GM18858 (cell line): ENCODE results near the gene EIF1.
A peak's percentile ranks its signal among the peaks of the same experiment; 100 is the strongest.
"Not testable (repeated sequence)": the region's sequence is repeated elsewhere in the genome, so short reads cannot be mapped to it uniquely, and the experiment has no call there.

Source experiments
- ATAC-seq: cut with Tn5 transposase; IDR thresholded peaks from one replicate; pipeline ENCODE4 v1.9.1; 2021; ENCODE audit not compliant: unreplicated experiment

The EIF1 gene

GRCh38 chr17:41678411-41678906, 10.2 kb upstream of the EIF1 start:
- ATAC-seq, result peak; percentile 8

- ATAC-seq, result peak; percentile 37
Measured at GRCh38 chr17:41678907-41679739, 9.6 kb upstream of the EIF1 start.

- no peak for ATAC-seq
Measured at GRCh38 chr17:41679740-41680425, 8.8 kb upstream of the EIF1 start.

- no peak for ATAC-seq
Measured at GRCh38 chr17:41680426-41681040, 8.2 kb upstream of the EIF1 start.

GRCh38 chr17:41681776-41682175, 6.9 kb upstream of the EIF1 start:
- no peak for ATAC-seq

- no peak for ATAC-seq
Measured at GRCh38 chr17:41682631-41683030, 6.1 kb upstream of the EIF1 start.

GRCh38 chr17:41683441-41684007, 5.2 kb upstream of the EIF1 start:
- ATAC-seq, result no peak

GRCh38 chr17:41684035-41684434, 4.7 kb upstream of the EIF1 start:
- no peak for ATAC-seq

GRCh38 chr17:41685753-41686152, 2.9 kb upstream of the EIF1 start:
- ATAC-seq, result not testable (repeated sequence)

GRCh38 chr17:41686281-41686680, 2.4 kb upstream of the EIF1 start:
- no peak for ATAC-seq

- ATAC-seq, result no peak
Measured at GRCh38 chr17:41687828-41688640, 651 bp upstream of the EIF1 start.

GRCh38 chr17:41689497-41690299, 1.0 kb downstream of the EIF1 start:
- no peak for ATAC-seq

GRCh38 chr17:41690497-41690896, 1.8 kb downstream of the EIF1 start:
- ATAC-seq, result no peak

- ATAC-seq, result no peak
Measured at GRCh38 chr17:41691031-41691777, 2.5 kb downstream of the EIF1 start.

- no peak for ATAC-seq
Measured at GRCh38 chr17:41692722-41693521, 4.2 kb downstream of the EIF1 start.

- no peak for ATAC-seq
Measured at GRCh38 chr17:41695134-41695661, 6.5 kb downstream of the EIF1 start.

- ATAC-seq, result no peak
Measured at GRCh38 chr17:41695954-41696757, 7.5 kb downstream of the EIF1 start.
